H1 (cell line): Measurements from ENCODE around the gene DNA2.

Source experiments
- POLR2A ChIP-seq, 2 experiments: IDR thresholded peaks; 1 replicate in 1 of 2; 2 replicates in 1 of 2; pipeline ENCODE4 v1.6.1; 2011; ENCODE audit warnings: low read depth in 2 of 2, low read length in 2 of 2, mild to moderate bottlenecking in 2 of 2; ENCODE audit errors: control extremely low read depth in 1 of 2
- YY1 ChIP-seq: IDR thresholded peaks from 2 replicates; pipeline ENCODE4 v1.6.1; 2011; ENCODE audit warnings: low read depth, mild to moderate bottlenecking, low read length
- TF ChIP-seq, protein P1 (sequence below): IDR thresholded peaks from 2 replicates; pipeline ENCODE4 v1.6.1; 2011; ENCODE audit warnings: low read length, improper control_type of control experiment

DNA sequence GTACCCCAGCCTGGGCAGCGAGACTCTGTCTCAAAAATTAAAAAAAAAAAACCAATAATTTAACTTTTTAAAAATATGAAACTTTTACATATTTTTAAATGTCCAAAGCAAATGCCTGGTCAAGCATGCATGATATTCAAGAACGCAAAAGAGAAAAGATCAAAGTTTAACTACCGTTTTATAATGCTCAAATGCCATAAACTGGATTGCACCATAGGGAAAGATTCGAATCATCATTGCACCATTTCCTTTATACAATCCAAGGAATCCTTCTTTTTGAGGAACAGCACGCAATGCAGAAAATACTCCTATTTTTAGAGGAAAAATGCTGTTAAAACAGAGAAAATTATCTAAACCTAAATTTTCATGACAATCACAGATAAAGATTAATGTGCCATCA, 34.6 kb upstream of the DNA2 start:
- TF ChIP-seq POLR2A (IDR thresholded peaks at IDR 0.05; ENCODE audit: control extremely low read depth in 1 of 2, low read depth in 2 of 2, low read length in 2 of 2) (no peak), YY1 (no peak)
- TF ChIP-seq, protein P1, sequence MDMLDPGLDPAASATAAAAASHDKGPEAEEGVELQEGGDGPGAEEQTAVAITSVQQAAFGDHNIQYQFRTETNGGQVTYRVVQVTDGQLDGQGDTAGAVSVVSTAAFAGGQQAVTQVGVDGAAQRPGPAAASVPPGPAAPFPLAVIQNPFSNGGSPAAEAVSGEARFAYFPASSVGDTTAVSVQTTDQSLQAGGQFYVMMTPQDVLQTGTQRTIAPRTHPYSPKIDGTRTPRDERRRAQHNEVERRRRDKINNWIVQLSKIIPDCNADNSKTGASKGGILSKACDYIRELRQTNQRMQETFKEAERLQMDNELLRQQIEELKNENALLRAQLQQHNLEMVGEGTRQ: no peak
